Heart left ventricle (tissue), 13 donors: Measurements from ENCODE around the gene COX7A2.

Source experiments
- CTCF ChIP-seq, 12 donors: fragments of 200-600 bp; sonication (generic) in 4 of 12; IDR thresholded peaks; one replicate each; pipeline versions ENCODE4 v1.5.0 to v1.8.0; 2018 to 2022; ENCODE audit warnings: antibody characterized with exemption in 12 of 12, mild to moderate bottlenecking in 5 of 12
- POLR2A ChIP-seq, 2 donors: fragments of 450-650 bp; IDR thresholded peaks; one replicate each; pipeline ENCODE4 v1.6.1; 2017; ENCODE audit warnings: antibody characterized with exemption in 2 of 2, mild to moderate bottlenecking in 2 of 2, moderate library complexity in 2 of 2
- donor health status: ischemic (EF 13 %, LVEDD 7.1; RV severe dilation, severe dysfunction).
- donor health status: DM: no; HTN: yes; CAD: no.
- donor health status: DM: no; HTN: no; CAD: no.
- donor health status: ischemic (EF 25% LVEDD 6.9; RV normal size, moderate dysfunction).
- donor health status: ischemic (EF 25% LVEDD 5.7; RV mildly dilated, moderate dysfunction).
- donor health status: ischemic (EF 35%, LVEDD 5.7; RV mildly dilated, moderate dysfunction).
- donor health status: nonischemic (EF 11% LVEDD 7.7; RV severe dilation, severe dysfunction).
- donor health status: DM: yes; HTN: yes; CAD: no.
- donor health status: PGD.
- donor health status: ischemic (EF 29% LVEDD 5.4; RV normal size, mild dysfunction).
- donor health status: nonischemic (EF 23%, LVEDD 6.1; RV moderate dilation, normal function).

GRCh38 chr6:75261299-75261698, 17.7 kb upstream of the COX7A2 start:
- TF ChIP-seq CTCF (IDR thresholded peaks at IDR 0.05) (no peak), POLR2A (IDR thresholded peaks at IDR 0.05) (no peak)
